ENCODE measurements around the gene GRM8.

The GRM8 gene

GRCh38 chr7:126442908-126443307, 809.8 kb downstream of the GRM8 start:
- DNase-seq (ENCODE audit: low read depth), result no peak
- no peak for TF ChIP-seq CTCF (IDR thresholded peaks at IDR 0.05; ENCODE audit: insufficient read depth, low read depth, low read length, missing control alignments)
- H3K4me3 ChIP-seq (ENCODE audit: low read depth, low read length), result no peak overlapping the region

- no peak overlapping the region for H3K4me3 ChIP-seq (ENCODE audit: low read depth, low read length)
- no peak for TF ChIP-seq CTCF (IDR thresholded peaks at IDR 0.05; ENCODE audit: insufficient read depth, low read depth, low read length, missing control alignments)
- DNase-seq (ENCODE audit: low read depth), result no peak
Observed at GRCh38 chr7:126441745-126442144, 811.0 kb downstream of the GRM8 start.

GRCh38 chr7:126440542-126440941, 812.2 kb downstream of the GRM8 start:
- DNase-seq (ENCODE audit: low read depth), result no peak
- no peak overlapping the region for H3K4me3 ChIP-seq (ENCODE audit: low read depth, low read length)
- no peak for TF ChIP-seq CTCF (IDR thresholded peaks at IDR 0.05; ENCODE audit: insufficient read depth, low read depth, low read length, missing control alignments)

GRCh38 chr7:126436213-126436868, 816.4 kb downstream of the GRM8 start:
- H3K4me3 ChIP-seq (ENCODE audit: low read depth, low read length), result no peak overlapping the region

GRCh38 chr7:126426652-126427051, 826.1 kb downstream of the GRM8 start:
- no peak overlapping the region for H3K4me3 ChIP-seq (ENCODE audit: low read depth, low read length)
- DNase-seq (ENCODE audit: low read depth), result no peak
- no peak for TF ChIP-seq CTCF (IDR thresholded peaks at IDR 0.05; ENCODE audit: insufficient read depth, low read depth, low read length, missing control alignments)

More at GRCh38 chr7:126436213-126436868, 816.4 kb downstream of the GRM8 start:
- no peak for DNase-seq (ENCODE audit: low read depth)
- TF ChIP-seq CTCF (IDR thresholded peaks at IDR 0.05; ENCODE audit: insufficient read depth, low read depth, low read length, missing control alignments), result no peak

GRCh38 chr7:126424985-126425384, 827.8 kb downstream of the GRM8 start:
- TF ChIP-seq CTCF (IDR thresholded peaks at IDR 0.05; ENCODE audit: insufficient read depth, low read depth, low read length, missing control alignments), result no peak
- no peak for DNase-seq (ENCODE audit: low read depth)
- H3K4me3 ChIP-seq (ENCODE audit: low read depth, low read length), result no peak overlapping the region

- no peak overlapping the region for H3K4me3 ChIP-seq (ENCODE audit: low read depth, low read length)
- no peak for TF ChIP-seq CTCF (IDR thresholded peaks at IDR 0.05; ENCODE audit: insufficient read depth, low read depth, low read length, missing control alignments)
- no peak for DNase-seq (ENCODE audit: low read depth)
Observed at GRCh38 chr7:126419047-126419446, 833.7 kb downstream of the GRM8 start.
